Dedifferentiated amniotic fluid mesenchymal stem cell (primary cell): ENCODE data around the gene ZNF850.

Experiments
- DNase-seq: peaks from one replicate; pipeline ENCODE4 v3.0.0-alpha.2; 2016; ENCODE audit errors: extremely low spot score

The ZNF850 gene

DNA sequence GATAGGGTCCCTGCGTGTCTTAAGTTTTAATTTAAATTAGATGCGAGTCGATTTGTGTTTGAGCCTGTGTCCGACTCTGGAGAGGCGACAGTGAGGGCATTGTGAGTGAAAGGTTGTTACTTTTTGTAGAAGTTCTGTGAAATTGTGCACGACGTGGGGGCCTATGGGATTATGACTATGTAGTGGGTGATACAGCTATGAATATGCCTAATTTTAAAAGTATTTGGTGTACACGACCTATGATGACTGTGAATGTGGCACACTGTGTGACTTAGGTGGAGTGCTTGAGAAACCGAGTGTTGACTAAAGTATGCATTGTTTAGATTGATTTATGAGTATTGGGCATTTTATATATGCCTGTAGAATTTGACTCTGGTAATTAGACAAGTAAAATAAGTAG is 84.5 kb downstream of the ZNF850 start:
- no peak for DNase-seq

- peak; percentile 92 for DNase-seq
These were observed 85.2 kb downstream of the ZNF850 start, which contains the start of gene ZNF567 for GRCh38 chr19:36687214-36688056. Gene ZNF567, plus strand, starts transcription at chr19:36687612. Its CDS starts 7,256 bp downstream, at chr19:36694868.

- DNase-seq, result no peak
These were observed 86.0 kb downstream of the ZNF850 start for GRCh38 chr19:36686365-36687213.

DNA sequence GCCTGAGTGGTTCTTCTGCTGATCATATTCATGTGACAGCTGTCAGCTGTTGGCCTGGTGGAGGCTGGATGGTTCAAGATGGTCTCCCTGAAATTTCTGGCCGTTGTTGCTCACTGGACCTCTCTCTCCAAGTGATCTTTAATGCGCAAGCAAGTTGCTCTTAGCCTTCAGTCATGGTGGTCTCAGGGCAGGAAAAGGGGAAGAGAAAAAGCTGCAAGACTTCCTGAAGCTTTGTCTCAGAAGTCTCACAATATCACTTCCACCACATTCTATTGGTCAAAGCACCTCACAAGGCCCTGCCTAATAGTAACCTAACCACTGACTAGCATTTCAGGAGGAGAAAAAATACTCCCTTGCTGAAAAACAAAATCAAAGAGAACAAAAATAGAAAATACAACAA is 86.8 kb downstream of the ZNF850 start:
- no peak for DNase-seq

- no peak for DNase-seq
These were observed 93.2 kb downstream of the ZNF850 start for GRCh38 chr19:36679455-36679854.

DNA sequence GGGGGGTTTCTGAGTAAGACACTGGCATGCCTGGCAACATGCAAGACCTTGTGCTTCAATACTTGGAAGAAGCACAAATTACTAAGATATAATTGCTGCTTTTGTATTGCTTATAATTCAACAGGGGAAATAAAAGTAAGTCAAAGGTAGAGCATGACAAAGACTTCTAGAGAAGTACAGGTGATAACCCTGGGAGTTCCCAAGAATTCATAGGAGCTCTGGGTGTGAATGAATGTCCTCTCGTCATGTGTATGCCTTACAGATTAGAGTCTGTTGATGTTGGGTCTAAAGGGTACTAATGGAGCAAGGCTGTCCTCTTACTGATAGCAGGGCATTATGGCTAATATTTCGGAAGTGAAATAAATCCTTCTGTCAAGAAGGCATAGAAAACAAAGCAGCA is 98.4 kb downstream of the ZNF850 start:
- DNase-seq, result no peak

DNA sequence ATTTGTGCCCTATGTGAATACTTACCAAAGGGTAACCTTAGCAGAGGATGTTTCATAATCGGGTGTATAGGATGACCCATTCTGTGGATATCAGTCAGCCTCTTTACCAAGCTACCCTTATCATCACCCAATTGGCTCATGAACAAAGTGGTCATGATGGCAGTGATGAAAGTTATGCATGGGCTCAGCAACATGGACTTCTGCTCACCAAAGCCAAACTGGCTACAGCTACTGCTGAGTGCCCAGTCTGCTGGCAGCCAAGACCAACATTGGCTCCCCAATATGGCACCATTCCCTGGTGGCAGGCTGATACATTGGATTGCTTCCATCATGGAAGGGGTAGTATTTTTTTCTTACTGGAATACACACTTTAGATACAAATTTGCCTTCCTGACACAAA is 100.2 kb downstream of the ZNF850 start:
- DNase-seq, result no peak

DNA sequence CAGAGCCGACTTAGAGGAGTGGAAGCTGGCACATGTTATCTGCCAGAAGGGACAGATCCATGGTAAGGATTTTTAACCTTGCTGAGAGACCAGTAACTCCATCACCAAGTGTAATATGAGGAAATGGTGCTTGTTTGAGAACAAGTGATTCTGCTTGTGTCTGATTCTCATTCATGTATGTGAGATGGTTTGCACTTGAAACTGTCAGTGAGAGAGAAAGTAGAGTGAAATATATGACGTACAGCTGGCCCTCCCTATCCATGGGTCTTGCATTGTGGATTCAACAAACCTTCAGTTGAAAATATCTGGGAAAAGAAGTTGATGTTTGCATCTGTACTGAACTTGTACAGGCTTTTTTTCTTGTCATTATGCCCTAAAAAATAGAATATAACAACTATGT is 104.0 kb downstream of the ZNF850 start:
- no peak for DNase-seq

- DNase-seq, result no peak
These were observed 106.8 kb downstream of the ZNF850 start for GRCh38 chr19:36665832-36666231.
